ENCODE results near the gene PRSS58. TPM values are rescaled to one million over a fixed set of nuclear protein-coding genes. Genes with fewer than 3 reads are reported as not detected.

The PRSS58 gene
- total and polyA plus RNA-seq, 5 experiments from 2014 or later: not detected

Other genes starting within 250 kb of the PRSS58 start
- not detected for gene MGAM2, start 146.3 kb downstream of the PRSS58 start, total RNA-seq
- gene MGAM2, start 146.3 kb downstream of the PRSS58 start, polyA plus RNA-seq: not detected

Data from naive thymus-derived CD8-positive, alpha-beta T cell (primary cell).